Sigmoid colon (tissue), 4 donors: ENCODE data around the gene HTT.

Experiments
- CTCF ChIP-seq, 4 experiments: fragments of 450-650 bp in 3 of 4; fragments of 200-600 bp in 1 of 4; IDR thresholded peaks; one replicate each; pipeline ENCODE4 v1.5.1; 2016 to 2019; ENCODE audit warnings: antibody characterized with exemption in 4 of 4, mild to moderate bottlenecking in 3 of 4, moderate library complexity in 2 of 4
- EP300 ChIP-seq, 4 donors: sonication (generic); formaldehyde crosslinking; IDR thresholded peaks; one replicate each; pipeline ENCODE4 v1.6.1; 2017; ENCODE audit warnings: antibody characterized with exemption in 4 of 4
- POLR2A ChIP-seq, 2 donors: fragments of 450-650 bp; IDR thresholded peaks; one replicate each; pipeline ENCODE4 v1.6.1; 2016; ENCODE audit warnings: antibody characterized with exemption in 2 of 2, mild to moderate bottlenecking in 2 of 2, moderate library complexity in 2 of 2
- POLR2AphosphoS5 ChIP-seq, 4 donors: sonication (generic); formaldehyde crosslinking; IDR thresholded peaks; one replicate each; pipeline ENCODE4 v1.6.1; 2017; ENCODE audit warnings: antibody characterized with exemption in 4 of 4

GRCh38 chr4:3137908-3138307, 63.4 kb downstream of the HTT start:
- TF ChIP-seq POLR2A (IDR thresholded peaks at IDR 0.05), result no peak
- no peak for TF ChIP-seq CTCF (IDR thresholded peaks at IDR 0.05)
- no peak for TF ChIP-seq POLR2AphosphoS5 (IDR thresholded peaks at IDR 0.05)
- TF ChIP-seq EP300 (IDR thresholded peaks at IDR 0.05), result no peak
